ENCODE data around the gene GEMIN2. TPM values are rescaled to one million over a fixed set of nuclear protein-coding genes. Genes with fewer than 3 reads are reported as not detected.
"Not testable (repeated sequence)": the region's sequence is repeated elsewhere in the genome, so short reads cannot be mapped to it uniquely, and the experiment has no call there.

Gene GEMIN2
- total and polyA plus RNA-seq, 5 donors, result 6.4 to 8.8 (median 6.5) TPM

DNA sequence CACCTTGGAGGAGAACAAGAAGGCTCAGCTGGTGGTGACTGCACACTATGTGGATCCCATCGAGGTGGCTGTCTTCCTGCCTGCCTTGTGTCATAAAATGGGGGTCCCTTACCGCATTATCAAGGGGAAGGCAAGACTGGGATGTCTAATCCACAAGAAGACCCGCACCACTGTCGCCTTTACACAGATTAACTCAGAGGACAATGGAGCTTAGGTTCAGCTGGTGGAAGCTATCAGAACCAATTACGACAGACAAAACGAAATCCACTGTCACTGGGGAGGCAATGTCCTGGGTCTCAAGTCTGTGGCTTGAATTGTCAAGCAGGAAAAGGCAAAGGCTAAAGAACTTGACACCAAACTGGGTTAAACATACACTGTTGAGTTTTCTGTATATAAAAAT, 43.4 kb downstream of the GEMIN2 start:
- no peak for DNase-seq
- Histone ChIP-seq H3K9me3 (ENCODE audit: control insufficient read depth, low read length) (no peaks in the 10 kb centered on the region), H3K4me3 (ENCODE audit: low read length) (no peak overlapping the region), H3K27me3 (ENCODE audit: control insufficient read depth, insufficient read depth) (no peaks in the 10 kb centered on the region), H3K27ac (ENCODE audit: low read length) (no peak overlapping the region), H3K4me1 (ENCODE audit: control insufficient read depth, insufficient read depth, low read length) (no peaks in the 10 kb centered on the region)
- intact Hi-C loops (cut with DNase I), result no loop called here
- ATAC-seq, result no peak
- 98% methylated on average over 6 of the region's 6 CpGs for WGBS

DNA sequence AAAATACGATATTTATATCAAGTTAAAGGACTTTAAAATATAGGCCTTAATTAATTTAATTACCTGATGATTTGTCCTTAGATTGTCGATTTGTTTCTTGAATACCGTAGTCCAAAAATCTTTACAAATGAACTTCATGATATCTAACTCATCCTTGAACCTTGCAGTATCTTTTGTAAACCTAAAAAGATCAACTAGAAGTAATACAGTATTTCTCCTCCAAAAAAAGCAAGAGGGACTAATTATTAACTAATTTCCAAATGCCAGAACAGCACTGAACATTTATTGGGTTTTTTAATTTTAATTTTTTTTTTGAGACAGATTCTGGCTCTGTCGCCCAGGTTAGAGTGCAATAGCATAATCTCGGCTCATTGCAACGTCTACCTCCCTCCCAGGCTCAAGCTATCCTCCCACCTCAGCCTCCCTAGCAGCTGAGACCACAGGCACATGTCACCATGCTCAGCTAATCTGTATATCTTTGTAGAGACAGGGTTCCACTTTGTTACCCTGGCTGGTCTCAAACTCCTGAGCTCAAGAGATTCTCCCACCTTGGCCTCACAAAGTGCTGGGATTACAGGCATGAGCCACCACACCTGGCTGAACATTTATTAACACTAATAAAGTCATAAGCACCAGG, 44.2 kb downstream of the GEMIN2 start:
- intact Hi-C loops (cut with DNase I), result no loop called here
- ATAC-seq, result no peak
- 80% methylated on average over 6 of the region's 6 CpGs for WGBS
- H3K4me3 ChIP-seq (ENCODE audit: low read length), result no peak overlapping the region
- no peaks in the 10 kb centered on the region for H3K9me3 ChIP-seq (ENCODE audit: control insufficient read depth, low read length)
- no peaks in the 10 kb centered on the region for H3K4me1 ChIP-seq (ENCODE audit: control insufficient read depth, insufficient read depth, low read length)
- no peak overlapping the region for H3K27ac ChIP-seq (ENCODE audit: low read length)
- DNase-seq, result no peak
- no peaks in the 10 kb centered on the region for H3K27me3 ChIP-seq (ENCODE audit: control insufficient read depth, insufficient read depth)

DNA sequence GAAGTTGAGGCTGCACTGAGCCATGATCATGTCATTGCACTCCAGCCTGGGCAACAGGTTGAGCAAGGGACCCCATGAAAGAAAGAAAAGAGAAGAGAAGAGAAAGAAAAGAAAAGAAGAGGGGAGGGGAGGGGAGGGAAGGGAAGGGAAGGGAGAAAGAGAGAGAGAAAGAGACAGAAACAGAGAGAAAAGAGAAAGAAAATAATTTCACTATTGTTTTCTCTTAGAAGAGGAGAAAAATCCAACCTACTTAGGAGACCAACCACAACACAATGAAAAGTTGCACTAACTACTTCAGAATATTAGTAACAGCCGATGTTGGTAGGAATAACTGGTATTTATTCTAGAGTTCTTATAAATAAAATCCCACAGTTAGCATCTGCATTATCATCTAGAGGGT, 46.4 kb downstream of the GEMIN2 start:
- intact Hi-C loops (cut with DNase I), result no loop called here
- WGBS, result 97% methylated on average over 1 of the region's 1 CpG
- ATAC-seq, result no peak

DNA sequence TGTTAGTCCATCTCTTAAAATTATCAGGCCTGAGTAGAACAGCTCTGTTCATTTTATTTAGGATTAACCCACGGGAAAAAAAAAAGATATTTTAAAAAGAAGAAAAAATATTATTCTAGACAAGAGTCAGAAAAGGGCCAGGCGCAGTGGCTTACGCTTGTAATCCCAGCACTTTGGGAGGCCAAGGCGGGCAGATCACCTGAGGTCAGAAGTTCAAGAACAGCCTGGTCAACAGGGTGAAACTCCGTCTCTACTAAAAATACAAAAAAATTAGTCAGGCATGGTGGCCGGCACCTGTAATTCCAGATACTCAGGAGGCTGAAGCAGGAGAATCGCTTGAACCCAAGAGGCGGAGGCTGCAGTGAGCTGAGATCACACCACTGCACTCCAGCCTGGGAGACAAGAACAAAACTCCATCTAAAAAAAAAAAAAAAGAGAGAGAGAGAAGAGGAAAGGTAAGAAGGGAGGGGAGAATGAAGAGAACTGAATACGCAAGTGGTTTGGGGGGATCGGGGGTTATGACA, 53.7 kb downstream of the GEMIN2 start:
- DNase-seq; H3K4me1 ChIP-seq (ENCODE audit: control insufficient read depth, insufficient read depth, low read length); intact Hi-C loops (cut with DNase I); H3K27ac ChIP-seq (ENCODE audit: low read length); ATAC-seq; H3K4me3 ChIP-seq (ENCODE audit: low read length); H3K9me3 ChIP-seq (ENCODE audit: control insufficient read depth, low read length); H3K27me3 ChIP-seq (ENCODE audit: control insufficient read depth, insufficient read depth): not testable (repeated sequence)
- WGBS, result 89% methylated on average over 10 of the region's 10 CpGs

More for the DNA sequence above, 46.4 kb downstream of the GEMIN2 start:
- no peaks in the 10 kb centered on the region for H3K4me1 ChIP-seq (ENCODE audit: control insufficient read depth, insufficient read depth, low read length)
- H3K9me3 ChIP-seq (ENCODE audit: control insufficient read depth, low read length), result no peaks in the 10 kb centered on the region
- no peaks in the 10 kb centered on the region for H3K27me3 ChIP-seq (ENCODE audit: control insufficient read depth, insufficient read depth)
- DNase-seq, result no peak
- H3K27ac ChIP-seq (ENCODE audit: low read length), result no peak overlapping the region
- no peak overlapping the region for H3K4me3 ChIP-seq (ENCODE audit: low read length)

DNA sequence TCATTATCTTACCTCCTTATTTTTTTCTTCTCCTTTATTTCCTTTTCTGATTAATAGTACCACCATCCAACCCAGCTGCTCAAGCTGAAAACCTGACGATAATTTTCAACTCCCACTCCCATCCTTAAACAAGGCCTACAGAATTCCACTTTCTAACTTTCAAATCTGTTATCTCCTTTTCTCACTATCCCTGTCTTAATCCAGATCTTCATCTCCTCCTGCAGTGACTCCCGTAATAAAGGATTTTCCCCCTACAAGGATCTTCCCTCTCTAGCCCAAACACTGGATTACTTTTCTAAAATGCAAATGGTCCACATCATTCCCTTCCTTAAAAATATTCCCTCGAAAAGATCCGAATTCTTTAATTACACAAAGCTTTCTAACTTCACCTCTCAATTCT, 54.5 kb downstream of the GEMIN2 start:
- Histone ChIP-seq H3K4me1 (ENCODE audit: control insufficient read depth, insufficient read depth, low read length) (no peaks in the 10 kb centered on the region), H3K27me3 (ENCODE audit: control insufficient read depth, insufficient read depth) (no peaks in the 10 kb centered on the region), H3K4me3 (ENCODE audit: low read length) (peak overlapping the region; percentile 83), H3K9me3 (ENCODE audit: control insufficient read depth, low read length) (no peaks in the 10 kb centered on the region), H3K27ac (ENCODE audit: low read length) (no peak overlapping the region)
- WGBS, result 60% methylated on average over 4 of the region's 4 CpGs
- ATAC-seq, result no peak
- intact Hi-C loops (cut with DNase I), result no loop called here
- DNase-seq, result no peak

DNA sequence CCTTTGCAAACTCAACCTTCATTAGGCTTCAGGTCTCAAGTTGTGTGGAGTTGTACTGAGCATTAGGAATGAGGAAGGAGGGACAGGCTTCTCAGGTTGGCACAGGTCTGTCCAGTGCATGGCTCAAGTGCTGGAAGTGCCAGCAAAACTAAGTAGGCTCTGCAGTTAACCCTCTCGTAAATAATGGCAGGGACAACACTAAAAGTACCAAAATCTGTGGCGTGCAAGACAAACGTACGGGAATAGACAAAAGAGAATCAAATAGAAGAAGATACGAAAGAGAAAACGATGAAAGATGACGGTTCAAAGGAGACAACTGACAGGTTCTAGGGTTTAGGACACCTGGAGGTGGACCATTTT, 55.4 kb downstream of the GEMIN2 start:
- peak; percentile 30 to 58 for ATAC-seq
- WGBS, result under 1% methylated on average over 7 of the region's 7 CpGs
- peak overlapping the region; percentile 97 for H3K27ac ChIP-seq (ENCODE audit: low read length)
- H3K4me1 ChIP-seq (ENCODE audit: control insufficient read depth, insufficient read depth, low read length), result no peaks in the 10 kb centered on the region
- H3K4me3 ChIP-seq (ENCODE audit: low read length), result peak overlapping the region; percentile 83
- no peak for DNase-seq
- no peaks in the 10 kb centered on the region for H3K27me3 ChIP-seq (ENCODE audit: control insufficient read depth, insufficient read depth)
- intact Hi-C loops (cut with DNase I), result no loop called here
- no peaks in the 10 kb centered on the region for H3K9me3 ChIP-seq (ENCODE audit: control insufficient read depth, low read length)

DNA sequence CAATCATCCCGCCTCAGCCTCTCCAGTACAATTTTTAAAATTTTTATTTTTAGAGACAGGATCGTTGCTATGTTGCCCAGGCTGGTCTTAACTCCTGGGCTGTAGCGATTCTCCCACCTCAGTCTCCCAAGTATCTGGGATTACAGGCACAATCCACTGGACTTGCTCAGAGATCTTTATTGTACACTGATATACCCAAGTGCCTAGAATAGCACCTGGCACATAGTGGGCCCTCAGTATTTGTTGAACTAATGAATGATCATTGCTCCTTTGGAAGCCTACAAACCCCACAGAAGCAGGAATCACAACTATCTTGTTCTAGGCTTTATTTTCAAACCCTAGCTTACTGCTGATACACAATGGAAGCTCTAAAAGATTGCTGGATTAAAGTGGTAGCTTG, 59.1 kb downstream of the GEMIN2 start:
- intact Hi-C loops (cut with DNase I), result loop anchor here in 3 of 4 donors (5.0 to 10.0 kb wide), 4 partner anchors 68 to 262 kb away; partner anchors contain the start of genes FBXO33 (in 2 of the 3) and SEC23A (in 1 of the 3)
- 90% methylated on average over 3 of the region's 3 CpGs for WGBS

DNA sequence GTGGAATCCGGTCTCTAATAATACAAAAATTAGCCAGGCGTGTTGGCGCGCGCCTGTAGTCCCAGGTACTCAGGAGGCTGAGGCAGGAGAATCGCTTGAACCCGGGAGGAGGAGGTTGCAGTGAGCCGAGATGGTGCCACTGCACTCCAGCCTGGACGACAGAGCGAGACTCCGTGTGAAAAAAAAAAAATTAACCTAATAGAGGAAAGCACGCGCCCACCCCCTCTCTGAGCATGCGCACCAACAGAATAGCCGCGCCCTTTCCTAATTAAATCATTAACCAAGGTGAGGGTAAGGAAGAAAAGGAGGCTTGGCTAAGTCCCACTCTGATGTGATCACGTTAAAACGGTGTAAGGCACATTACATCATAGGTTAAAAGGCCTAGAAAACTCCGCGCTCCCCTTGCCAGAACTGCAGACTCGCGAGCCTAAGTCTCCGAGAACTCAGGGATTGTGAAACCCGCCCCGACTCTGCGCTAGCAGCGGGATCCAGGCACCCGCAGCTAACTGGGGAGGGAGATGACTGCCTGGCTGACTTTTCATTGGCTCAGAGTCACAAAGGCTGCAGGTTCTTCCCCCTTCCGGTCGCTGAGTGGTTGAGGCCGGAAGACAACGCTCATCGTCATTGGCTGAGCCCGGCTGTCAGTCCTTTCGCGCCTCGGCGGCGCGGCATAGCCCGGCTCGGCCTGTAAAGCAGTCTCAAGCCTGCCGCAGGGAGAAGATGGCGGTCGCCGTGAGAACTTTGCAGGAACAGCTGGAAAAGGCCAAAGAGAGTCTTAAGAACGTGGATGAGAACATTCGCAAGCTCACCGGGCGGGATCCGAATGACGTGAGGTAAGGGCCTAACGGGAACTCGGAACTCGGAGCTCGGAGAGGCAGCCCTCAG, 60.7 kb downstream of the GEMIN2 start, which contains the start of gene PNN:
PNN (plus strand) TSS at position 695 of the 885 bp plus-strand sequence; CDS start at position 721, 26 bp downstream.
- 5% methylated on average over 56 of the region's 56 CpGs for WGBS
- intact Hi-C loops (cut with DNase I), result loop anchor here in 3 of 4 donors (5.0 to 10.0 kb wide), 4 partner anchors 70 to 260 kb away; partner anchors contain the start of genes FBXO33 (in 2 of the 3) and SEC23A (in 1 of the 3)

More for the DNA sequence above, 59.1 kb downstream of the GEMIN2 start:
- H3K4me1 ChIP-seq (ENCODE audit: control insufficient read depth, insufficient read depth, low read length), result peaks cover 2% of the 10 kb centered on the region
- H3K27me3 ChIP-seq (ENCODE audit: control insufficient read depth, insufficient read depth), result no peaks in the 10 kb centered on the region
- ATAC-seq, result no peak
- DNase-seq, result no peak
- no peak overlapping the region for H3K27ac ChIP-seq (ENCODE audit: low read length)
- no peak overlapping the region for H3K4me3 ChIP-seq (ENCODE audit: low read length)
- H3K9me3 ChIP-seq (ENCODE audit: control insufficient read depth, low read length), result no peaks in the 10 kb centered on the region

DNA sequence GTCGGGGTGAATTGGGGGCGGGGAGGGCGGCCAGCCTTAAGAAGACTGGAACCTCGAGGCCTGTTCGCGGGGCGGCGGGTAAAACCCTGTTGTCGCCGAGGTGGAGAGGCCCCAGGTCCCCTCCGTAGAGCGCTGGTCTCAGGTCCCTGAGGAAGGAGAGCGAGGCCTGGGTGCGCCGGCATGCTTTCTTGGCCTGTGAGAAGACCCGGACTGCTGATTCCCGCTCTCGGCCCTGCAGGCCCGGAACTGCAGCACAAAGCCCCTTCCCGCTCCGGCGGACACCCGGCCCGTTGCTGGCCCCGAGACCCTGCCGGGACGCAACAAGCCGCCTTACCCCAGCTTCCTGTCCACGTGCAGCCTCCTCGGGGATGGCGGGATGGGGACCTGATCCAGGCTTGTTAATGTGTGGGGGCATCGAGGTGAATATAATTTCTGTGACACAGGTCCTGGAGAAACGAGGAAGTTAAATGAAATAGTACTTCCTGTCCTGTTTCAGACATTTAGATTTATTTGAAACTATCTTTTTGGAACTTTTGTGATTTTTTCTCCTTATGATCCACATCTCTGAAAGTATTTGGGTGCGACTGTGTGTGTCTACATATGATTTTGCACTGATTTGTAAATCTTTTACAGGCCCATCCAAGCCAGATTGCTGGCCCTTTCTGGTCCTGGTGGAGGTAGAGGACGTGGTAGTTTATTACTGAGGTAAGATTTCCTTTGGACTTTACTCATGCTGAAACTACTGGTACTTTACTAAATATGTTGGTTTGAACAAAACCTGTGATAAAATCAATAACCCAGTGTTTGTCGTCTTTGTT, 61.5 kb downstream of the GEMIN2 start:
- intact Hi-C loops (cut with DNase I), result loop anchor here in 2 of 4 donors (10.0 kb wide), 3 partner anchors 71 to 259 kb away; partner anchors contain the start of genes FBXO33 (in 1 of the 2) and SEC23A (in 1 of the 2)
- 1% methylated on average over 36 of the region's 36 CpGs for WGBS
- Histone ChIP-seq H3K27me3 (ENCODE audit: control insufficient read depth, insufficient read depth) (no peaks in the 10 kb centered on the region), H3K4me1 (ENCODE audit: control insufficient read depth, insufficient read depth, low read length) (peaks cover 2% of the 10 kb centered on the region), H3K27ac (ENCODE audit: low read length) (peak overlapping the region; percentile 98), H3K9me3 (ENCODE audit: control insufficient read depth, low read length) (no peaks in the 10 kb centered on the region), H3K4me3 (ENCODE audit: low read length) (peak overlapping the region; percentile 83)
- peak in 2 of 3 donors; percentile 42 to 70 for DNase-seq
- peak; percentile 4 to 37 for ATAC-seq

More for the DNA sequence above, 60.7 kb downstream of the GEMIN2 start, which contains the start of gene PNN:
- Histone ChIP-seq H3K27me3 (ENCODE audit: control insufficient read depth, insufficient read depth) (no peaks in the 10 kb centered on the region), H3K4me1 (ENCODE audit: control insufficient read depth, insufficient read depth, low read length) (peaks cover 2% of the 10 kb centered on the region), H3K9me3 (ENCODE audit: control insufficient read depth, low read length) (no peaks in the 10 kb centered on the region), H3K27ac (ENCODE audit: low read length) (peak within 1 kb of the TSS; percentile 98), H3K4me3 (ENCODE audit: low read length) (peak within 1 kb of the TSS; percentile 83)
- ATAC-seq (peak; percentile 98), DNase-seq (peak; percentile 97 to 98 (median 98))

All from right cardiac atrium (tissue), 5 donors.